HFF-Myc (cell line): Measurements from ENCODE around the gene SAP30BP.
A peak's percentile ranks its signal among the peaks of the same experiment; 100 is the strongest.

ENCODE experiments used
- DNase-seq: peaks from one replicate; pipeline ENCODE4 v3.0.0-alpha.2; 2011; ENCODE audit warnings: low read depth; ENCODE audit errors: extremely low read depth
- H3K4me3 ChIP-seq: replicated peaks from 2 replicates; pipeline ENCODE4 v1.5.1; 2011; ENCODE audit warnings: low read depth, mild to moderate bottlenecking, control low read depth, low read length
- CTCF ChIP-seq: IDR thresholded peaks from 2 replicates; pipeline ENCODE4 v1.5.1; 2012; ENCODE audit warnings: mild to moderate bottlenecking, low read depth, low read length, control low read depth; ENCODE audit errors: missing control alignments

The SAP30BP gene

GRCh38 chr17:75670868-75671267, 3.7 kb downstream of the SAP30BP start:
- no peak overlapping the region for H3K4me3 ChIP-seq
- no peak for DNase-seq
- TF ChIP-seq CTCF: no peak

- H3K4me3 ChIP-seq: no peak overlapping the region
- TF ChIP-seq CTCF: no peak
- no peak for DNase-seq
Observed at GRCh38 chr17:75672011-75672410, 4.9 kb downstream of the SAP30BP start.

- no peak for TF ChIP-seq CTCF
- no peak overlapping the region for H3K4me3 ChIP-seq
- no peak for DNase-seq
Observed at GRCh38 chr17:75673487-75673886, 6.3 kb downstream of the SAP30BP start.

GRCh38 chr17:75676461-75676860, 9.3 kb downstream of the SAP30BP start:
- no peak overlapping the region for H3K4me3 ChIP-seq
- DNase-seq: no peak
- TF ChIP-seq CTCF: no peak

GRCh38 chr17:75679706-75680211, 12.6 kb downstream of the SAP30BP start:
- no peak overlapping the region for H3K4me3 ChIP-seq
- no peak for DNase-seq
- peak; percentile 34 for TF ChIP-seq CTCF

GRCh38 chr17:75680431-75680830, 13.3 kb downstream of the SAP30BP start:
- TF ChIP-seq CTCF: no peak
- no peak overlapping the region for H3K4me3 ChIP-seq
- DNase-seq: no peak

GRCh38 chr17:75681289-75681688, 14.2 kb downstream of the SAP30BP start:
- H3K4me3 ChIP-seq: no peak overlapping the region
- peak; percentile 82 for DNase-seq
- no peak for TF ChIP-seq CTCF
